ENCODE measurements around the gene BAHD1. TPM values are rescaled to one million over a fixed set of nuclear protein-coding genes. Genes with fewer than 3 reads are reported as not detected.

BAHD1 gene
- total and polyA plus RNA-seq, 2 experiments from 2014 or later, result 11.2 to 40.1 TPM

DNA sequence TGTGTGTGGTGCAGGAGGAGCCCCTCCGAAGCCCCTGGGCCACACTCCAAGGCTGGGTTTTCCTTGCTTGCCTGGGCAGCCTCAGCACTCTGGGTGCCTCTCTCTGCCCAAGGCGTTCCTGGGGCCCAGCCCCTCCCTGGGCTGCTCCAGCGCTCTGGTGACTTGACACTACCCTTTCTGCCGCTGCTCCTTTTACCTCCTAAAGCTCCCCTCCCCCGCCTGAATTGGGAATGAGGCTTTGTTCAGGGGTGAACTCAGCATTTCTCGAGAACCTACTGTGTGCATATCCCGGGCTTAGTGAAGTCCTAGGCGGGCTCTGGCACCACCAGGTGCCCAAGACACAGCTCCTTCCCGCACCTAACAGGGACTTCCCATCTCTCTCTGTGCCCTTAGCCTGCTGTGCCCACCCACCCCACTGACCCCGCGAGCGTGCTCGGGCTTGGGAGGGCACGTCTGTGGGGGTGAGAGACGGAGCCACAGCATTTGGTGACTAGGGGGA lies 1.2 kb upstream of the BAHD1 start:
- Mint-ChIP-seq H3K4me1 (peaks cover 58% of the 10 kb centered on the region), H3K27ac (peak overlapping the region; percentile 92)
- H3F3A ChIP-seq (replicated peaks; ENCODE audit: low read depth), result 0 out of 2 replicates have a peak, but pooled peaks cover 9% of the 10 kb centered on the region

More for the DNA sequence above, 1.2 kb upstream of the BAHD1 start:
- Histone ChIP-seq H3K4me2 (peak overlapping the region; percentile 100), H3K27me3 (ENCODE audit: insufficient read depth) (peaks cover 21% of the 10 kb centered on the region), H3K79me2 (replicated peaks; ENCODE audit: insufficient read depth) (peaks cover 31% of the 10 kb centered on the region), H4K20me1 (replicated peaks; ENCODE audit: insufficient read depth) (peaks cover 21% of the 10 kb centered on the region), H2AFZ (peak overlapping the region; percentile 28; the same call in 1 of the 2 replicates), H3K9me2 (ENCODE audit: insufficient read depth) (no peaks in the 10 kb centered on the region), H3K27ac (ENCODE audit: low read depth) (peak overlapping the region; percentile 78), H3K36me3 (ENCODE audit: insufficient read depth) (no peaks in the 10 kb centered on the region; the same call in 1 of the 2 replicates), H3K4me1 (ENCODE audit: insufficient read depth) (peaks cover 56% of the 10 kb centered on the region), H3K4me3 (peak overlapping the region; percentile 82)
- Mint-ChIP-seq H3K36me3 (ENCODE audit: low read depth) (peaks cover 13% of the 10 kb centered on the region), H3K9me3 (no peaks in the 10 kb centered on the region; the same call in 2 of the 3 replicates), H3K27me3 (ENCODE audit: insufficient read depth, low read depth, poor library complexity) (peaks cover 40% of the 10 kb centered on the region), H3K4me3 (peak overlapping the region; percentile 94)
- ATAC-seq (peak; percentile 21), DNase-seq (ENCODE audit: low spot score) (peak; percentile 94)
- TF ChIP-seq ZNF114 (CRISPR knock-in tag; IDR thresholded peaks at IDR 0.05) (no peak), POLR2AphosphoS5 (IDR thresholded peaks at IDR 0.05; ENCODE audit: low read depth) (peak; percentile 49; the same call in 1 of the 2 replicates), STAT1 (IDR thresholded peaks at IDR 0.05; ENCODE audit: unreplicated experiment) (no peak), NANOG (IDR thresholded peaks at IDR 0.05; ENCODE audit: borderline replicate concordance) (no peak), EZH2phosphoT487 (IDR thresholded peaks at IDR 0.05; ENCODE audit: unreplicated experiment) (no peak), JUNB (IDR thresholded peaks at IDR 0.05; ENCODE audit: unreplicated experiment) (no peak), CREB1 (CRISPR knock-in tag; IDR thresholded peaks at IDR 0.05; ENCODE audit: low read depth) (no peak)
- TF ChIP-seq, protein P1, sequence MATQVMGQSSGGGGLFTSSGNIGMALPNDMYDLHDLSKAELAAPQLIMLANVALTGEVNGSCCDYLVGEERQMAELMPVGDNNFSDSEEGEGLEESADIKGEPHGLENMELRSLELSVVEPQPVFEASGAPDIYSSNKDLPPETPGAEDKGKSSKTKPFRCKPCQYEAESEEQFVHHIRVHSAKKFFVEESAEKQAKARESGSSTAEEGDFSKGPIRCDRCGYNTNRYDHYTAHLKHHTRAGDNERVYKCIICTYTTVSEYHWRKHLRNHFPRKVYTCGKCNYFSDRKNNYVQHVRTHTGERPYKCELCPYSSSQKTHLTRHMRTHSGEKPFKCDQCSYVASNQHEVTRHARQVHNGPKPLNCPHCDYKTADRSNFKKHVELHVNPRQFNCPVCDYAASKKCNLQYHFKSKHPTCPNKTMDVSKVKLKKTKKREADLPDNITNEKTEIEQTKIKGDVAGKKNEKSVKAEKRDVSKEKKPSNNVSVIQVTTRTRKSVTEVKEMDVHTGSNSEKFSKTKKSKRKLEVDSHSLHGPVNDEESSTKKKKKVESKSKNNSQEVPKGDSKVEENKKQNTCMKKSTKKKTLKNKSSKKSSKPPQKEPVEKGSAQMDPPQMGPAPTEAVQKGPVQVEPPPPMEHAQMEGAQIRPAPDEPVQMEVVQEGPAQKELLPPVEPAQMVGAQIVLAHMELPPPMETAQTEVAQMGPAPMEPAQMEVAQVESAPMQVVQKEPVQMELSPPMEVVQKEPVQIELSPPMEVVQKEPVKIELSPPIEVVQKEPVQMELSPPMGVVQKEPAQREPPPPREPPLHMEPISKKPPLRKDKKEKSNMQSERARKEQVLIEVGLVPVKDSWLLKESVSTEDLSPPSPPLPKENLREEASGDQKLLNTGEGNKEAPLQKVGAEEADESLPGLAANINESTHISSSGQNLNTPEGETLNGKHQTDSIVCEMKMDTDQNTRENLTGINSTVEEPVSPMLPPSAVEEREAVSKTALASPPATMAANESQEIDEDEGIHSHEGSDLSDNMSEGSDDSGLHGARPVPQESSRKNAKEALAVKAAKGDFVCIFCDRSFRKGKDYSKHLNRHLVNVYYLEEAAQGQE (IDR thresholded peaks at IDR 0.05; ENCODE audit: unreplicated experiment), result no peak
- TF ChIP-seq, protein P2, sequence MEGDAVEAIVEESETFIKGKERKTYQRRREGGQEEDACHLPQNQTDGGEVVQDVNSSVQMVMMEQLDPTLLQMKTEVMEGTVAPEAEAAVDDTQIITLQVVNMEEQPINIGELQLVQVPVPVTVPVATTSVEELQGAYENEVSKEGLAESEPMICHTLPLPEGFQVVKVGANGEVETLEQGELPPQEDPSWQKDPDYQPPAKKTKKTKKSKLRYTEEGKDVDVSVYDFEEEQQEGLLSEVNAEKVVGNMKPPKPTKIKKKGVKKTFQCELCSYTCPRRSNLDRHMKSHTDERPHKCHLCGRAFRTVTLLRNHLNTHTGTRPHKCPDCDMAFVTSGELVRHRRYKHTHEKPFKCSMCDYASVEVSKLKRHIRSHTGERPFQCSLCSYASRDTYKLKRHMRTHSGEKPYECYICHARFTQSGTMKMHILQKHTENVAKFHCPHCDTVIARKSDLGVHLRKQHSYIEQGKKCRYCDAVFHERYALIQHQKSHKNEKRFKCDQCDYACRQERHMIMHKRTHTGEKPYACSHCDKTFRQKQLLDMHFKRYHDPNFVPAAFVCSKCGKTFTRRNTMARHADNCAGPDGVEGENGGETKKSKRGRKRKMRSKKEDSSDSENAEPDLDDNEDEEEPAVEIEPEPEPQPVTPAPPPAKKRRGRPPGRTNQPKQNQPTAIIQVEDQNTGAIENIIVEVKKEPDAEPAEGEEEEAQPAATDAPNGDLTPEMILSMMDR (conservative IDR thresholded peaks at IDR 0.05; ENCODE audit: low read depth in 2 of 2), result peak in 1 of 2 experiments; percentile 7; a peak in 1 of 4 replicates
- TF ChIP-seq, protein P3, sequence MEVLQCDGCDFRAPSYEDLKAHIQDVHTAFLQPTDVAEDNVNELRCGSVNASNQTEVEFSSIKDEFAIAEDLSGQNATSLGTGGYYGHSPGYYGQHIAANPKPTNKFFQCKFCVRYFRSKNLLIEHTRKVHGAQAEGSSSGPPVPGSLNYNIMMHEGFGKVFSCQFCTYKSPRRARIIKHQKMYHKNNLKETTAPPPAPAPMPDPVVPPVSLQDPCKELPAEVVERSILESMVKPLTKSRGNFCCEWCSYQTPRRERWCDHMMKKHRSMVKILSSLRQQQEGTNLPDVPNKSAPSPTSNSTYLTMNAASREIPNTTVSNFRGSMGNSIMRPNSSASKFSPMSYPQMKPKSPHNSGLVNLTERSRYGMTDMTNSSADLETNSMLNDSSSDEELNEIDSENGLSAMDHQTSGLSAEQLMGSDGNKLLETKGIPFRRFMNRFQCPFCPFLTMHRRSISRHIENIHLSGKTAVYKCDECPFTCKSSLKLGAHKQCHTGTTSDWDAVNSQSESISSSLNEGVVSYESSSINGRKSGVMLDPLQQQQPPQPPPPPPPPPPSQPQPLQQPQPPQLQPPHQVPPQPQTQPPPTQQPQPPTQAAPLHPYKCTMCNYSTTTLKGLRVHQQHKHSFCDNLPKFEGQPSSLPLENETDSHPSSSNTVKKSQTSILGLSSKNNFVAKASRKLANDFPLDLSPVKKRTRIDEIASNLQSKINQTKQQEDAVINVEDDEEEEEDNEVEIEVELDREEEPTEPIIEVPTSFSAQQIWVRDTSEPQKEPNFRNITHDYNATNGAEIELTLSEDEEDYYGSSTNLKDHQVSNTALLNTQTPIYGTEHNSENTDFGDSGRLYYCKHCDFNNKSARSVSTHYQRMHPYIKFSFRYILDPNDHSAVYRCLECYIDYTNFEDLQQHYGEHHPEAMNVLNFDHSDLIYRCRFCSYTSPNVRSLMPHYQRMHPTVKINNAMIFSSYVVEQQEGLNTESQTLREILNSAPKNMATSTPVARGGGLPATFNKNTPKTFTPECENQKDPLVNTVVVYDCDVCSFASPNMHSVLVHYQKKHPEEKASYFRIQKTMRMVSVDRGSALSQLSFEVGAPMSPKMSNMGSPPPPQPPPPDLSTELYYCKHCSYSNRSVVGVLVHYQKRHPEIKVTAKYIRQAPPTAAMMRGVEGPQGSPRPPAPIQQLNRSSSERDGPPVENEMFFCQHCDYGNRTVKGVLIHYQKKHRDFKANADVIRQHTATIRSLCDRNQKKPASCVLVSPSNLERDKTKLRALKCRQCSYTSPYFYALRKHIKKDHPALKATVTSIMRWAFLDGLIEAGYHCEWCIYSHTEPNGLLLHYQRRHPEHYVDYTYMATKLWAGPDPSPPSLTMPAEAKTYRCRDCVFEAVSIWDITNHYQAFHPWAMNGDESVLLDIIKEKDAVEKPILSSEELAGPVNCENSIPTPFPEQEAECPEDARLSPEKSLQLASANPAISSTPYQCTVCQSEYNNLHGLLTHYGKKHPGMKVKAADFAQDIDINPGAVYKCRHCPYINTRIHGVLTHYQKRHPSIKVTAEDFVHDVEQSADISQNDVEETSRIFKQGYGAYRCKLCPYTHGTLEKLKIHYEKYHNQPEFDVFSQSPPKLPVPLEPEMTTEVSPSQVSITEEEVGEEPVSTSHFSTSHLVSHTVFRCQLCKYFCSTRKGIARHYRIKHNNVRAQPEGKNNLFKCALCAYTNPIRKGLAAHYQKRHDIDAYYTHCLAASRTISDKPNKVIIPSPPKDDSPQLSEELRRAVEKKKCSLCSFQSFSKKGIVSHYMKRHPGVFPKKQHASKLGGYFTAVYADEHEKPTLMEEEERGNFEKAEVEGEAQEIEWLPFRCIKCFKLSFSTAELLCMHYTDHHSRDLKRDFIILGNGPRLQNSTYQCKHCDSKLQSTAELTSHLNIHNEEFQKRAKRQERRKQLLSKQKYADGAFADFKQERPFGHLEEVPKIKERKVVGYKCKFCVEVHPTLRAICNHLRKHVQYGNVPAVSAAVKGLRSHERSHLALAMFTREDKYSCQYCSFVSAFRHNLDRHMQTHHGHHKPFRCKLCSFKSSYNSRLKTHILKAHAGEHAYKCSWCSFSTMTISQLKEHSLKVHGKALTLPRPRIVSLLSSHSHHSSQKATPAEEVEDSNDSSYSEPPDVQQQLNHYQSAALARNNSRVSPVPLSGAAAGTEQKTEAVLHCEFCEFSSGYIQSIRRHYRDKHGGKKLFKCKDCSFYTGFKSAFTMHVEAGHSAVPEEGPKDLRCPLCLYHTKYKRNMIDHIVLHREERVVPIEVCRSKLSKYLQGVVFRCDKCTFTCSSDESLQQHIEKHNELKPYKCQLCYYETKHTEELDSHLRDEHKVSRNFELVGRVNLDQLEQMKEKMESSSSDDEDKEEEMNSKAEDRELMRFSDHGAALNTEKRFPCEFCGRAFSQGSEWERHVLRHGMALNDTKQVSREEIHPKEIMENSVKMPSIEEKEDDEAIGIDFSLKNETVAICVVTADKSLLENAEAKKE (CRISPR knock-in tag; IDR thresholded peaks at IDR 0.05), result no peak

Data from GM23338 (cell line).